Tibial nerve (tissue), 3 donors: ENCODE measurements around the gene PPP6R2.

ENCODE experiments used
- CTCF ChIP-seq, 5 experiments: fragments of 200-600 bp in 3 of 5; fragments of 450-650 bp in 2 of 5; sonication (generic) in 3 of 5; IDR thresholded peaks; one replicate each; pipeline ENCODE4 v1.5.1; 2016 to 2019; ENCODE audit warnings: antibody characterized with exemption in 5 of 5, mild to moderate bottlenecking in 3 of 5, moderate library complexity in 2 of 5
- POLR2A ChIP-seq, 2 donors: fragments of 450-650 bp; IDR thresholded peaks; one replicate each; pipeline ENCODE4 v1.6.1; 2017; ENCODE audit warnings: antibody characterized with exemption in 2 of 2, mild to moderate bottlenecking in 2 of 2, moderate library complexity in 2 of 2

- TF ChIP-seq POLR2A (IDR thresholded peaks at IDR 0.05): no peak
- TF ChIP-seq CTCF (IDR thresholded peaks at IDR 0.05): no peak
These were observed 74.5 kb downstream of the PPP6R2 start for GRCh38 chr22:50417411-50418210.
